ENCODE results near the gene ANKRD33. TPM values are rescaled to one million over a fixed set of nuclear protein-coding genes. Genes with fewer than 3 reads are reported as not detected.

The ANKRD33 gene
- total RNA-seq, 1 experiment from 2014 or later = not detected

DNA sequence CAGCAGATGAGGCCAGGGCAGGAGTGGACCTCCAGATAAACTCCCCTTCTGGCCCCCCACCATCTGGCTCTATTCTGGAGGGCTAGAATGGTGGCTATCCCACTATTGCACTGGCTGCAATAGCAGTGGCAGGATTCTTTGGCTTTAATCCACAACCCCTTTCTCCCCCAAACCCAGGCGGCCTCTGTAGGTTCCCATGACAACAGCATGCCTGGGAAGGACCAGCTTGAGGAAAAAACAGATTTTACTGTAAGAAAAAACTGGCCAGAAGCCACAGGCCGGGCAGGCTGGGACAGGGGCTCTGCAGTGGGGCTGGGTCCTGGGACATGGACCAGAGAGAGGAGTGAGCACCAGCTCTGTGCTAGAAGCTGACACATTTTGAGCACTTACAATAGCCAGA lies 50.0 kb downstream of the ANKRD33 start:
- H3K9me3 Mint-ChIP-seq (ENCODE audit: unreplicated experiment) = no peaks in the 10 kb centered on the region
- ChIA-PET POLR2A (no interaction called here), CTCF (no interaction called here)
- H3K4me3 Mint-ChIP-seq (ENCODE audit: unreplicated experiment) = no peak overlapping the region
- TF ChIP-seq, protein P1, sequence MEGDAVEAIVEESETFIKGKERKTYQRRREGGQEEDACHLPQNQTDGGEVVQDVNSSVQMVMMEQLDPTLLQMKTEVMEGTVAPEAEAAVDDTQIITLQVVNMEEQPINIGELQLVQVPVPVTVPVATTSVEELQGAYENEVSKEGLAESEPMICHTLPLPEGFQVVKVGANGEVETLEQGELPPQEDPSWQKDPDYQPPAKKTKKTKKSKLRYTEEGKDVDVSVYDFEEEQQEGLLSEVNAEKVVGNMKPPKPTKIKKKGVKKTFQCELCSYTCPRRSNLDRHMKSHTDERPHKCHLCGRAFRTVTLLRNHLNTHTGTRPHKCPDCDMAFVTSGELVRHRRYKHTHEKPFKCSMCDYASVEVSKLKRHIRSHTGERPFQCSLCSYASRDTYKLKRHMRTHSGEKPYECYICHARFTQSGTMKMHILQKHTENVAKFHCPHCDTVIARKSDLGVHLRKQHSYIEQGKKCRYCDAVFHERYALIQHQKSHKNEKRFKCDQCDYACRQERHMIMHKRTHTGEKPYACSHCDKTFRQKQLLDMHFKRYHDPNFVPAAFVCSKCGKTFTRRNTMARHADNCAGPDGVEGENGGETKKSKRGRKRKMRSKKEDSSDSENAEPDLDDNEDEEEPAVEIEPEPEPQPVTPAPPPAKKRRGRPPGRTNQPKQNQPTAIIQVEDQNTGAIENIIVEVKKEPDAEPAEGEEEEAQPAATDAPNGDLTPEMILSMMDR (IDR thresholded peaks at IDR 0.05; ENCODE audit: insufficient read depth in 1 of 2, low read depth in 1 of 2, low read length in 1 of 2, severe bottlenecking in 1 of 2, unreplicated experiment in 1 of 2) = no peak
- no peaks in the 10 kb centered on the region for H3K4me1 Mint-ChIP-seq (ENCODE audit: low read depth, unreplicated experiment)
- no peak overlapping the region for H3K27ac Mint-ChIP-seq (ENCODE audit: unreplicated experiment)
- H3K36me3 ChIP-seq (ENCODE audit: control insufficient read depth, insufficient read depth, low read length) = no peaks in the 10 kb centered on the region
- no peaks in the 10 kb centered on the region for H3K27me3 Mint-ChIP-seq (ENCODE audit: insufficient read depth, unreplicated experiment)
- no peaks in the 10 kb centered on the region for H3K27me3 ChIP-seq (replicated peaks; ENCODE audit: control insufficient read depth, insufficient read depth, low read length)
- BruUV-seq (replicated peaks) = no TSS peak
- DNase-seq = no peak
- H3K4me1 ChIP-seq = no peaks in the 10 kb centered on the region
- no peaks in the 10 kb centered on the region for H3K36me3 Mint-ChIP-seq (ENCODE audit: insufficient read depth, unreplicated experiment)
- H3K4me3 ChIP-seq (ENCODE audit: low read depth, low read length) = no peak overlapping the region
- no peaks in the 10 kb centered on the region for H3K9me3 ChIP-seq
- intact Hi-C loops (cut with micrococcal nuclease; ENCODE audit: unreplicated experiment) = no loop called here

DNA sequence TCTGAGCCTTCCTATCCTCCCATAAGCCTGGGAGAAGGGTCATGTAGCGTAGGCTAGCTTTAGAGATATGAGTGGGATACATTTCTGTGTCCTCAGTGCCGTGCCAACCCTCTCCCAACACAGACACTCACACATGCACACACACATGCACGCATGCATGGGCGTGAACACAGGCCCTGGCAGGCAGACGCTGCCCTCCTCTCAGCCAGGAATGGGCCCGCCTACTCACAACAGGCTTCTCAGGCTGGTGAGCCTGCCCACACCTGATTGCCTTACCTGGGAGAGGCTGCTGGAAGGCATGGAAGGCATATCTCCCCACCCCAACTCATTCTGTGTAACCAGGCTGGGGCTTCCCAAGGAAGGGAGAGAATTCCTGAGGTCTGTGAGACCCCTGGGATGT lies 50.8 kb downstream of the ANKRD33 start:
- Histone ChIP-seq H3K36me3 (ENCODE audit: control insufficient read depth, insufficient read depth, low read length) (no peaks in the 10 kb centered on the region), H3K4me3 (ENCODE audit: low read depth, low read length) (no peak overlapping the region), H3K27me3 (replicated peaks; ENCODE audit: control insufficient read depth, insufficient read depth, low read length) (no peaks in the 10 kb centered on the region), H3K4me1 (no peaks in the 10 kb centered on the region), H3K9me3 (peaks cover 2% of the 10 kb centered on the region; the same call in 1 of the 2 replicates)
- no peak for DNase-seq
- BruUV-seq (replicated peaks) = no TSS peak
- TF ChIP-seq, protein P1 (IDR thresholded peaks at IDR 0.05; ENCODE audit: insufficient read depth in 1 of 2, low read depth in 1 of 2, low read length in 1 of 2, severe bottlenecking in 1 of 2, unreplicated experiment in 1 of 2) = no peak
- ChIA-PET CTCF (no interaction called here), POLR2A (no interaction called here)
- Mint-ChIP-seq H3K4me3 (ENCODE audit: unreplicated experiment) (no peak overlapping the region), H3K9me3 (ENCODE audit: unreplicated experiment) (no peaks in the 10 kb centered on the region), H3K36me3 (ENCODE audit: insufficient read depth, unreplicated experiment) (no peaks in the 10 kb centered on the region), H3K27ac (ENCODE audit: unreplicated experiment) (no peak overlapping the region), H3K4me1 (ENCODE audit: low read depth, unreplicated experiment) (no peaks in the 10 kb centered on the region), H3K27me3 (ENCODE audit: insufficient read depth, unreplicated experiment) (no peaks in the 10 kb centered on the region)
- intact Hi-C loops (cut with micrococcal nuclease; ENCODE audit: unreplicated experiment) = no loop called here

DNA sequence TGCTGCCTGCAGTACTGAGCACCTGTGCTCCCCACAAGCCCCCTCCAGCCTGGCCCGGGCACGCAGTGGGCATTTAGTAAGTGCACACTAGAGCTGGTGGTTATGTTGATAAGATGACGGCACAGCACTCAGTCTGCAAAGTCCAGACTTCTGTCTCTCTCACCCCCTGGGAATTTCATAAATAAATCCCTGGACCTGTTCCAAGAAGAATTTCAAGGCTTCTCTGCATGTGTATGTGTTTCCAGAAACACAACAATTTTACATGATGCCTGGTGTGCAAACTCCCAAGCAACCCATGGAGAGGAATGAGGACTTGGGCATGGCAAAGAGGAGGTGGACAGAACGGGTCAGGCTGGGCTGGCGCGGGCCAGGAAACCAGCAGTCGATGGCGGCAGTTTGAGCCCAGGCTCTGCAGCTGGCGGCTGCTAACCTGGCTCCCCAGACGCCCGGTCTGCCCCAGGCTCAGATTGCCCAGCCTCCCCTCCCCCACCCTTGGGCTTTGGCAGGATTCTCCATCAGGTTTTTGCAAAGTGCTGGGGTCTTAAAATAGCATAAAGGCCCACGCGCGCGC lies 53.2 kb downstream of the ANKRD33 start:
- Histone ChIP-seq H3K4me3 (ENCODE audit: low read depth, low read length) (no peak overlapping the region), H3K36me3 (ENCODE audit: control insufficient read depth, insufficient read depth, low read length) (no peaks in the 10 kb centered on the region), H3K4me1 (no peaks in the 10 kb centered on the region), H3K9me3 (peaks cover 19% of the 10 kb centered on the region), H3K27me3 (replicated peaks; ENCODE audit: control insufficient read depth, insufficient read depth, low read length) (no peaks in the 10 kb centered on the region)
- BruUV-seq (replicated peaks) = no TSS peak
- CTCF ChIA-PET = no interaction called here
- Mint-ChIP-seq H3K9me3 (ENCODE audit: unreplicated experiment) (peaks cover 18% of the 10 kb centered on the region), H3K4me3 (ENCODE audit: unreplicated experiment) (no peak overlapping the region), H3K27me3 (ENCODE audit: insufficient read depth, unreplicated experiment) (no peaks in the 10 kb centered on the region), H3K4me1 (ENCODE audit: low read depth, unreplicated experiment) (no peaks in the 10 kb centered on the region), H3K36me3 (ENCODE audit: insufficient read depth, unreplicated experiment) (no peaks in the 10 kb centered on the region), H3K27ac (ENCODE audit: unreplicated experiment) (no peak overlapping the region)
- POLR2A ChIA-PET = no interaction called here
- intact Hi-C loops (cut with micrococcal nuclease; ENCODE audit: unreplicated experiment) = no loop called here
- no peak for DNase-seq
- TF ChIP-seq, protein P1 (IDR thresholded peaks at IDR 0.05; ENCODE audit: insufficient read depth in 1 of 2, low read depth in 1 of 2, low read length in 1 of 2, severe bottlenecking in 1 of 2, unreplicated experiment in 1 of 2) = no peak

Other genes with a start within 250 kb of the ANKRD33 start
- 3.5 and 3.6 TPM in 2 replicates for gene FIGNL2, start 39.4 kb upstream of the ANKRD33 start, total RNA-seq (2022)
- 0.74 TPM in 1 of 2 replicates, not detected in the other for gene ACVRL1, start 19.4 kb downstream of the ANKRD33 start, total RNA-seq (2022)
- 92.7 and 112 TPM in 2 replicates for gene ACVR1B, start 63.6 kb downstream of the ANKRD33 start, total RNA-seq (2022)
- 3.7 and 4.1 TPM in 2 replicates for gene TAMALIN, start 118.8 kb downstream of the ANKRD33 start, total RNA-seq (2022)
- gene NR4A1, start 163.3 kb downstream of the ANKRD33 start, total RNA-seq (2022) = 37.9 and 41.8 TPM in 2 replicates
- gene ATG101, start 181.9 kb downstream of the ANKRD33 start, total RNA-seq (2022) = 67.2 and 78.0 TPM in 2 replicates
- gene SMIM41, start 191.6 kb downstream of the ANKRD33 start, total RNA-seq (2022) = not detected in 2 replicates

Data from Caco-2 (cell line).